Thoracic aorta (tissue), 2 donors: ENCODE measurements around the gene UMODL1. TPM values are rescaled to one million over a fixed set of nuclear protein-coding genes. Genes with fewer than 3 reads are reported as not detected.

ENCODE experiments used
- ATAC-seq: fragments of 150-250 bp; one replicate; pipeline ENCODE4 v1.8.0; 2017; ENCODE audit warnings: low read depth; ENCODE audit not compliant: insufficient number of reproducible peaks, low FRiP score
- DNase-seq: peaks from one replicate; pipeline ENCODE4 v3.0.0-alpha.2; 2020; ENCODE audit warnings: low spot score
- H3K27ac ChIP-seq, 2 donors: fragments of 200-600 bp; sonication (generic); 1 replicate in 1 of 2; 2 replicates in 1 of 2; pipeline ENCODE4 v1.5.1; 2016; ENCODE audit warnings: mild to moderate bottlenecking in 2 of 2, moderate library complexity in 2 of 2
- H3K27me3 ChIP-seq: fragments of 200-600 bp; sonication (generic); replicated peaks from 2 replicates; pipeline ENCODE4 v1.6.0; 2016; ENCODE audit warnings: mild to moderate bottlenecking; ENCODE audit not compliant: insufficient read depth
- H3K36me3 ChIP-seq: fragments of 200-600 bp; sonication (generic); one replicate; pipeline ENCODE4 v1.5.1; 2016
- H3K4me1 ChIP-seq, 2 donors: fragments of 200-600 bp; sonication (generic); 1 replicate in 1 of 2; 2 replicates in 1 of 2; pipeline versions ENCODE4 v1.5.1 to v1.6.0; 2016; ENCODE audit warnings: low read depth in 2 of 2, mild to moderate bottlenecking in 1 of 2; ENCODE audit not compliant: control insufficient read depth in 1 of 2
- H3K4me3 ChIP-seq: fragments of 200-600 bp; sonication (generic); 2 replicates; pipeline ENCODE4 v1.5.1; 2016; ENCODE audit warnings: mild to moderate bottlenecking
- H3K9me3 ChIP-seq: fragments of 200-600 bp; sonication (generic); 2 replicates; pipeline ENCODE4 v1.5.1; 2016
- CTCF ChIP-seq: fragments of 200-600 bp; sonication (generic); IDR thresholded peaks from one replicate; pipeline ENCODE4 v1.5.1; 2019; ENCODE audit warnings: antibody characterized with exemption
- total RNA-seq, 2 donors: library from RNA; depleted of rRNA; stranded (reverse); fragments of >200 nt; gene quantifications; one replicate each; pipeline versions ENCODE4 v1.1.0 to v1.2.3, GENCODE V29; 2016

UMODL1 gene
- total RNA-seq, 2 donors from 2014 or later = 0.14 TPM; not detected in 1

- ATAC-seq (no peak), DNase-seq (no peak)
- Histone ChIP-seq H3K36me3 (no peaks in the 10 kb centered on the region), H3K4me1 (peaks cover 0 to 17% of the 10 kb centered on the region in 2 donors), H3K27me3 (no peaks in the 10 kb centered on the region), H3K27ac (no peak overlapping the region), H3K9me3 (no peaks in the 10 kb centered on the region), H3K4me3 (no peak overlapping the region)
- no peak for TF ChIP-seq CTCF
Observed at GRCh38 chr21:42025376-42026081, 45.6 kb upstream of the UMODL1 start.

- H3K9me3 ChIP-seq = no peaks in the 10 kb centered on the region
- peaks cover 0 to 17% of the 10 kb centered on the region in 2 donors for H3K4me1 ChIP-seq
- DNase-seq (no peak), ATAC-seq (no peak)
- TF ChIP-seq CTCF = no peak
- H3K27me3 ChIP-seq = no peaks in the 10 kb centered on the region
- no peak overlapping the region for H3K4me3 ChIP-seq
- H3K36me3 ChIP-seq = no peaks in the 10 kb centered on the region
- H3K27ac ChIP-seq = no peak overlapping the region
Observed at GRCh38 chr21:42026082-42026435, 45.1 kb upstream of the UMODL1 start.

GRCh38 chr21:42027085-42027821 lies 43.9 kb upstream of the UMODL1 start:
- H3K27ac ChIP-seq = peak overlapping the region; percentile 62 to 63
- ATAC-seq (no peak), DNase-seq (no peak)
- H3K4me1 ChIP-seq = peaks cover 0 to 17% of the 10 kb centered on the region in 2 donors
- H3K4me3 ChIP-seq = no peak overlapping the region
- no peaks in the 10 kb centered on the region for H3K27me3 ChIP-seq
- no peak for TF ChIP-seq CTCF
- no peaks in the 10 kb centered on the region for H3K36me3 ChIP-seq
- no peaks in the 10 kb centered on the region for H3K9me3 ChIP-seq

GRCh38 chr21:42027822-42028765 lies 43.0 kb upstream of the UMODL1 start:
- no peak for TF ChIP-seq CTCF
- Histone ChIP-seq H3K9me3 (no peaks in the 10 kb centered on the region), H3K4me1 (peaks cover 0 to 17% of the 10 kb centered on the region in 2 donors), H3K27ac (peak overlapping the region; percentile 62 to 63), H3K4me3 (no peak overlapping the region), H3K27me3 (no peaks in the 10 kb centered on the region), H3K36me3 (no peaks in the 10 kb centered on the region)
- no peak for DNase-seq
- no peak for ATAC-seq
